Posterior cingulate gyrus (tissue), 11 donors: ENCODE results near the gene TUBB2B.

Experiments used
- DNase-seq, 10 donors: peaks; one replicate each; pipeline versions ENCODE4 v3.0.0 to v3.0.0-alpha.2; 2020 to 2021; ENCODE audit warnings: mixed read lengths in 3 of 10
- intact Hi-C: fragments of 100-400 bp; cut with DNase I; formaldehyde crosslinking; loops from one replicate; pipeline ENCODE4 v1.15.1; 2023

The TUBB2B gene

GRCh38 chr6:3227363-3228045 is at the start of gene TUBB2B:
TSS of gene TUBB2B (minus strand) at chr6:3227653. CDS start at chr6:3227543, 110 bp downstream.
- DNase-seq = peak in 9 of 10 donors; percentile 45 to 94 (median 68)
- intact Hi-C loops = no loop called here

DNA sequence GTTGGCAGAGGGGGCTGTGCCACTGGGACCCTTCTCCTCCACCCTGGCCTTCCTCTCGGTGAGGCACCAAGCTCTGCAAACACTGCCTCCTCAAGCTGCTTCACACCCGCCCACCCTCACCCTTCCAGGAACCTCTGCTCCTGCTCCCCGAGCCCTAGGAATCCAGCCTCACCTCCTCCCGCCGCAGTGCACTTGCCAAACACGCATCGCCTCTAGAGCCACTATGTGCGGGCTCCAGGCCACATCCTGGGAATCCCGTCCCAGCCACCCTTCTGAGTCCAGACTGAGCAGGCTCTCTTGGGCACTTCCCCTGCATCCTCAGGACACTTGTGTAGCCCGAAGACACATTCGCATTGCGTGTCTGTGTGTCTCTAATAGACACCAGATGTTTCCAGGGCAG is 49.8 kb upstream of the TUBB2B start:
- intact Hi-C loops = loop anchor here (10.0 kb wide), 1 partner anchor 718 kb away; no protein-coding TSS in a partner anchor

GRCh38 chr6:3276174-3277167 is 49.0 kb upstream of the TUBB2B start:
- DNase-seq = peak in 2 of 10 donors; percentile 51 to 81
- intact Hi-C loops = loop anchor here (10.0 kb wide), 1 partner anchor 718 kb away; no protein-coding TSS in a partner anchor

More for the DNA sequence above, 49.8 kb upstream of the TUBB2B start:
- DNase-seq = peak in 1 of 10 donors; percentile 72

DNA sequence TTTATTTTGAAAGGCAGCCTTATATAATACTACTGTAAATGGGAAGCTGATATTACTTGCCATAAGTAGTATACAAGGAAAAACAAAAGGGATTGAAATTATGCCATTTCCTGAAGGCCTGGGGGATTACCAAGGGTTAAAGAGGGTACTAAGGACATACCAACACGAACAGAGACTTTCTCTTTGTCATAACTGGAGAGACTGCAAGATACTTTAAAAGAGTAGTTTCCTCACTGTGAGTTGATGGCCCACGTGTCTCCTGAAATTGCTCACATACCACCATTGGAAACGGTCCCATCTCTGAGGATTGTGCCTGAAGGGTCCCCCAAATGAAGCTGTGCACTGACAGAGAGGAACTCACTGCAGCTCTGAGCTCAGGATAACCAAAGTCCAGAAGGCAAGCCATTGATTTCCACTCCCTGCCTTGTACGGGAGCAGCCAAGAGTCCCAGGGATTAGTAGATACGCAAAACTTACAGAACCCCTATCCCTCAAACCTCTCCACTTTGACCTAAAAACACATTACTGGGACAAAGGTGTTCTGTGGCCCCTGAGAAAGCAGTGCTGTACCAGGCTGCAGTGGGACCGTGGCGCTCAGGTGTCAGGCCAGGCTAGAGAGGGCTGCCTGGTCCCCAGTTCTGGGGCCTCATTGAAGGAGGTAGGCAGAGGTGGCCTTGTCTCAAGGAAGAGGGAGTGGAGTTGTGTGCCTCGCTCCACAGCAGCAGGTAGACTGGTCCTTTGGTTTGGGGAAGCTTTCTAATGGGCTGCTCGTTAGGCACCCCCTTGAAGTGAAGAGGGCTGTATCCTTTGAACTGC is 46.5 kb upstream of the TUBB2B start:
- intact Hi-C loops = loop anchor here (10.0 kb wide), 1 partner anchor 721 kb away; no protein-coding TSS in a partner anchor
- peak in 1 of 10 donors; percentile 67 for DNase-seq

- intact Hi-C loops = loop anchor here (10.0 kb wide), 1 partner anchor 722 kb away; no protein-coding TSS in a partner anchor
- DNase-seq = peak in 2 of 10 donors; percentile 65 to 74
Observed at GRCh38 chr6:3272911-3273547, 45.6 kb upstream of the TUBB2B start.

DNA sequence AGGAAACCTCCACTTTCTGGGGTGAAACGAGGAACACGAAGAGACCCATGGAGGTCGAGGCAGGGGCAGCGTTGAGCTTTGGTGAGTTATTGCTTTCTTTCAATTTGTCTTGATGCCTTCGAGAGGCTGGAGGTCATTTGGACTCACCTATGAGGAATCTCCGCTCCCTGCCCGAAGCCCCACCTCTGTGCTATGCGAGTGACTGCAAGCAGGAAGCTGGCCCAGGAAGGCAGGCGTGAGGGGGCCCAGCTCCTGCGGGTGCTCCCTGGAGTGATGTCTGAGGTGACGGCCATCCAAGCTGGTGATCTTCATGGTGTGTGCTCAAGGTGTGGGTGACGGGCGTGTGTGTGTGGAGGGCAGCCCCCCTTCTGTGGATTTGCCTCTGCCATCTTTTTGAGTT is 44.3 kb upstream of the TUBB2B start:
- intact Hi-C loops = loop anchor here (10.0 kb wide), 1 partner anchor 723 kb away; no protein-coding TSS in a partner anchor
- DNase-seq = peak in 2 of 10 donors; percentile 70

GRCh38 chr6:3270258-3270657 is 42.8 kb upstream of the TUBB2B start:
- intact Hi-C loops = loop anchor here (10.0 kb wide), 1 partner anchor 725 kb away; no protein-coding TSS in a partner anchor
- DNase-seq = peak in 2 of 10 donors; percentile 52 to 56

DNA sequence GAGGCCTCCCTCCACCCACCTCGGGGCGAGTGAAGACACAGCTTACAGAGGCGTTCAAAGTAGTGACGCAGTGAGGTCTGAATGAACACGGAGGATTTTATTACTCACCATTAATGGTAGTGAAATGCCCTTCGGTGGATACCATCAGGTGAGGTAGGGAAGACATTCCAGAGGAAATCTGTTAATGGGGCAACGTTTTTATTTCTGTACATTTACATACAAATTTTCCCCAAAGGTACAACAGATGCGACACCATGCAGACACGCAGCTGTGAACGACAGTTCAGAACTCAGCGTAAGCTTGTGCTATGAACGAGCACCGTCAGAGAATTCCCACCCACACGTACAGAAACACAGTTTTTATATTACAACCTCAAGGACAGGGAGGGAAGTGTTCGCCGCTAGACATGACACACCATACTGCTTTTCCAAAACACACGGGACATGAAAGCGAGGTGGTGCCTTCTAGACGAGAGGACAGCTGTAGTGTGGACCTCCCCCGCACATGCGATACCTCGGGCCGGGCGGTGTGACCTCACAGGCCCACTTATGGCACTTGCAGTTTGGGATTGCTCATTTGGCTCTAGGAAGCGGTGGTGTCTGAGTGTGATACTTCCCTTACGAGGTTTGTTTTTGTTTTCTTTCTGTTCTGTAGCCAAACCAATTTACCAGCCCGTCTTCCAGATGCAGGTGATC is 42.0 kb upstream of the TUBB2B start:
- intact Hi-C loops = no loop called here
- peak in 5 of 10 donors; percentile 44 to 91 (median 87) for DNase-seq

GRCh38 chr6:3268680-3269079 is 41.2 kb upstream of the TUBB2B start:
- intact Hi-C loops = no loop called here
- DNase-seq = peak in 2 of 10 donors; percentile 35 to 76

DNA sequence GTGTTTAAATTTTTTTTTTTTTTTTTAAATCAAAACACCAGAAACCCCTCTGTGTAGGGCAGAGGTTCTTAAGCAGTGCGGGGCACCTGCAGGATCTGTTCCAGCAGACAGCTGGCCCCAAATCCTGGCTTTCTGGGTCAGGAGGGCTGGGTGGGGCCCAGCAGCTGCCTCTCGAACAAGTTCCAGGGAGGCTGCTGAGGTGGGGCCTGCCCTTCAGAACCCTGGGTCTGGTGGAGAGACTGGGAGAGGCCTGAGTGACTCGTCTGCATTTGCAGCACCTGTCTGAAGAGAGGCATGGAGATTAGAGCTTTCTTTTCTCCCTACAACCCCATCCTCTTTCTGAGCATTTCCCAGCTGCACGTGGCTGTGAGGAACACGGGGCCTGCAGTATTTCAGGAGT is 39.7 kb upstream of the TUBB2B start:
- DNase-seq = peak in 1 of 10 donors; percentile 49

GRCh38 chr6:3266170-3266569 is 38.7 kb upstream of the TUBB2B start:
- intact Hi-C loops = no loop called here
- peak in 1 of 10 donors; percentile 35 for DNase-seq

More for the DNA sequence above, 39.7 kb upstream of the TUBB2B start:
- intact Hi-C loops = no loop called here

DNA sequence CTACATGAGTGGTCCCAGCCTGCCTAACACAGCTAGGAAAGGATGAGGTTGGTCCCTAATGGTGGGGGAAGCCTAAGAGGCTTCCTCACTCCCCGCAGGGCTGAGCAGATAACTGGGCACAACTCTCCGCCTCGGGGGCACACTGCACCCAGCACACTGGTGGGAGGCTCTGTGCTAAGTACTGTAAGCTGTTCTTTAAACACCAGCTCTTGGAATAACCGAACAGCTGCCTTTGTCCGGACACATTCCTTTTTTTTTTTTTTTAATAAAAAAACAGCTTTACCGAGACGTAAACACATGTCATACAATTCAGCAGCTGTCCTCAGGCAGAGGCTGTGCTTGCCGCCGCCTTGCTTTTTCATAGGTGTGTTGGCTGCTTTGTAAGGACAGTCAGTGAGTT is 38.2 kb upstream of the TUBB2B start:
- intact Hi-C loops = no loop called here
- DNase-seq = peak in 1 of 10 donors; percentile 28

DNA sequence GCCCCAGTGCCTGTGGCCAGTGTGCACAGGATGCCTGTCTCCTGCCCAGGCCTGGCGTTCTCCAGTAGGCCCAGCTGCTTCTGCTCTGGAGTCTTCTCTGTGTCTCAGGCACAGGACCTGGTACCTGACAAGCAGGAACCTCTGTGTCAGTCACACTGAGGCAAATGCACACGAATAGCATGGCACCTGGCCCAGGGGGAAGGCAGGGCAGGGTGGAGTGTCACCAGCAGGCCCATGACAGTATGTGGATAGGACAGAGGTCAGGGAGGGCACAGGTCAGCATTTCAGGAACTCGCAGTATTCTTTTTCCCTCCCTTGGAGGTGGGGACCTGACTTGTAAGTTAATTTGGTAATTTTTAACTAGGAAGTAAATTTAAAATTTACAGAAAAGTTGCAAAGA is 36.9 kb upstream of the TUBB2B start:
- intact Hi-C loops = no loop called here
- DNase-seq = peak in 1 of 10 donors; percentile 69

- intact Hi-C loops = no loop called here
- DNase-seq = no peak
Observed at GRCh38 chr6:3263096-3263495, 35.6 kb upstream of the TUBB2B start.

DNA sequence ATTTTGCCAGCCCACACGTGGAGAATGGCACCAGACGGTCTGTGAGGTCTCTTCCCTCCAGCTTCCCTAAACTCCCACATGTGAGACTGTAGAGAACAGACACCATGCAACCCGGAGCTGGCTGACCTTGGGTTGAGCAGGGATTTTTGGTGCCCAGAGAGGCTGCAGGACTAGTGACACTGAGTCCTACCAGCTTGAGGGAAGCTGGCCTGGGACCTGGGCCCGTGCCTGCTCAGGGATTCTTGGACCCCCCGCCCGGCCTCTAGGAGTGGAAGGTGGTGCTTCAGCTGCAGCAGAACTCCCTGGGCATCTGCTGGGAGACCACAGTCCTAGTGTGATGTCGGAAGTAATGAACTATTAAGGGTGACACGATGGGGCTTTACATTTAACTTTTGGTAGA is 34.5 kb upstream of the TUBB2B start:
- DNase-seq = peak in 1 of 10 donors; percentile 72
- intact Hi-C loops = no loop called here

DNA sequence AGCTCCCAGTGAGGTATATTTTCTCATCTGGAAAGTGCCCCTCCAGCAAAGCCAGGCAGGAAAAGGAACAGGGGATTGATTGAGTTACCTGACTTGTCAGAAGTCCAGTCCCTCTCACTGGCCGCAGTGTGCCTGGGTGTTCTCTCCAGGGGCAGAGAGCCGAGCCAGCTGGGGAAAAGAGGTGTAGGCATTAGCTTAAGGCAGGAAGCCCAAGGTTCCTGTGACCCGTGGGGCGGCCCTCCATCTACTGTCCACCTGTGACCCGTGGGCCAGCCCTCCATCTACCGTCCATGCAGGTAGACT is 34.0 kb upstream of the TUBB2B start:
- DNase-seq = no peak
- intact Hi-C loops = no loop called here

- peak in 1 of 10 donors; percentile 61 for DNase-seq
Observed at GRCh38 chr6:3260772-3261517, 33.5 kb upstream of the TUBB2B start.

DNA sequence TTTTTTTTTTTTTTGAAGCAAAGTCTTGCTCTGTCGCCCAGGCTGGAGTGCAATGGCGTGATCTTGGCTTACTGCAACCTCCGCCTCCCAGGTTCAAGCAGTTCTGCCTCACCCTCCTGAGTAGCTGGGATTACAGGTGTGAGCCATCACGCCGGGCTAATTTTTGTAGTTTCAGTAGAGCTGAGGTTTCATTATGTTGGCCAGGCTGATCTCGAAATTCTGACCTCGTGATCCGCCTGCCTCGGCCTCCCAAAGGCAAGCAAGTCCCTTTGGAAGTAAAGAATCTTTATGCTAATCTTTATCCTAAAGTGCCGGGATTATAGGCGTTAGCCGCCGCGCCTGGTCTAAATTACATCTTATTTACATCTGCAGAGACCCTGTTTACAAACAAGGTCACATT is 32.8 kb upstream of the TUBB2B start:
- intact Hi-C loops = no loop called here
- DNase-seq = peak in 1 of 10 donors; percentile 47

More at GRCh38 chr6:3260772-3261517, 33.5 kb upstream of the TUBB2B start:
- intact Hi-C loops = no loop called here
